Astrocyte (in vitro differentiated cells and primary cell): ENCODE data around the gene FGD5. TPM values are rescaled to one million over a fixed set of nuclear protein-coding genes. Genes with fewer than 3 reads are reported as not detected.

Source experiments
- DNase-seq: peaks from one replicate; pipeline ENCODE4 v3.0.0-alpha.2; 2010; ENCODE audit warnings: low read depth
- FAIRE-seq: peaks from 2 replicates; lab custom pipeline; 2011; peaks lifted over from hg19 to GRCh38; lab: Jason Lieb, UNC
- H2AFZ ChIP-seq: 2 replicates; pipeline ENCODE4 v1.6.0; 2012; ENCODE audit warnings: low read depth, low read length, inconsistent platforms
- H3K27ac ChIP-seq: 2 replicates; pipeline ENCODE4 v1.5.1; 2011; ENCODE audit warnings: low read depth, low read length, inconsistent platforms
- H3K27me3 ChIP-seq: 2 replicates; pipeline ENCODE4 v1.6.0; 2011; ENCODE audit warnings: low read length, inconsistent platforms; ENCODE audit not compliant: insufficient read depth
- H3K36me3 ChIP-seq: 2 replicates; pipeline ENCODE4 v1.5.1; 2011; ENCODE audit warnings: low read length, inconsistent platforms; ENCODE audit not compliant: insufficient read depth
- H3K4me1 ChIP-seq: 2 replicates; pipeline ENCODE4 v1.5.1; 2011; ENCODE audit warnings: low read length, inconsistent platforms; ENCODE audit not compliant: insufficient read depth
- H3K4me2 ChIP-seq: 2 replicates; pipeline ENCODE4 v1.6.0; 2012; ENCODE audit warnings: low read length, inconsistent platforms
- H3K4me3 ChIP-seq: 2 replicates; pipeline ENCODE4 v1.5.1; 2011; ENCODE audit warnings: low read depth, mild to moderate bottlenecking, low read length, inconsistent platforms; ENCODE audit not compliant: insufficient read depth
- H3K79me2 ChIP-seq: 2 replicates; pipeline ENCODE4 v1.6.0; 2012; ENCODE audit warnings: mild to moderate bottlenecking, low read length, inconsistent platforms; ENCODE audit not compliant: insufficient read depth
- H3K9ac ChIP-seq: 2 replicates; pipeline ENCODE4 v1.6.0; 2012; ENCODE audit warnings: mild to moderate bottlenecking, low read length, inconsistent platforms
- H3K9me3 ChIP-seq: 2 replicates; pipeline ENCODE4 v1.5.1; 2012; ENCODE audit warnings: low read depth, mild to moderate bottlenecking, low read length, inconsistent platforms; ENCODE audit not compliant: insufficient read depth
- H4K20me1 ChIP-seq: 2 replicates; pipeline ENCODE4 v1.6.0; 2012; ENCODE audit warnings: low read length, inconsistent platforms; ENCODE audit not compliant: insufficient read depth
- H3K27ac Mint-ChIP-seq: one replicate; pipeline ENCODE4 v1.8.0; 2021; ENCODE audit warnings: mild to moderate bottlenecking, mixed read lengths; ENCODE audit not compliant: unreplicated experiment
- H3K27me3 Mint-ChIP-seq: one replicate; pipeline ENCODE4 v1.8.0; 2021; ENCODE audit warnings: low read depth, mixed read lengths; ENCODE audit not compliant: unreplicated experiment
- H3K36me3 Mint-ChIP-seq: one replicate; pipeline ENCODE4 v1.8.0; 2021; ENCODE audit warnings: low read depth, mixed read lengths; ENCODE audit not compliant: unreplicated experiment
- H3K4me1 Mint-ChIP-seq: one replicate; pipeline ENCODE4 v1.8.0; 2021; ENCODE audit warnings: low read depth, mixed read lengths; ENCODE audit not compliant: unreplicated experiment
- H3K4me3 Mint-ChIP-seq: one replicate; pipeline ENCODE4 v1.8.0; 2021; ENCODE audit warnings: mild to moderate bottlenecking, moderate library complexity, mixed read lengths; ENCODE audit not compliant: unreplicated experiment
- H3K9me3 Mint-ChIP-seq: one replicate; pipeline ENCODE4 v1.8.0; 2021; ENCODE audit warnings: mild to moderate bottlenecking, mixed read lengths; ENCODE audit not compliant: unreplicated experiment
- EZH2 ChIP-seq: IDR thresholded peaks from 2 replicates; pipeline ENCODE4 v1.6.1; 2012; ENCODE audit warnings: mild to moderate bottlenecking, low read length, inconsistent platforms; ENCODE audit not compliant: insufficient read depth
- total RNA-seq: library from RNA; stranded (reverse); gene quantifications from 2 replicates; pipeline ENCODE4 v1.2.1, GENCODE V29; 2021
- TF ChIP-seq, protein P1 (sequence below): IDR thresholded peaks from 2 replicates; pipeline ENCODE4 v1.5.1; 2011; ENCODE audit warnings: low read depth, mild to moderate bottlenecking, inconsistent platforms, low read length, moderate library complexity; ENCODE audit not compliant: insufficient read depth

Gene FGD5
- total RNA-seq, 1 donor from 2014 or later: 2.0 TPM

DNA sequence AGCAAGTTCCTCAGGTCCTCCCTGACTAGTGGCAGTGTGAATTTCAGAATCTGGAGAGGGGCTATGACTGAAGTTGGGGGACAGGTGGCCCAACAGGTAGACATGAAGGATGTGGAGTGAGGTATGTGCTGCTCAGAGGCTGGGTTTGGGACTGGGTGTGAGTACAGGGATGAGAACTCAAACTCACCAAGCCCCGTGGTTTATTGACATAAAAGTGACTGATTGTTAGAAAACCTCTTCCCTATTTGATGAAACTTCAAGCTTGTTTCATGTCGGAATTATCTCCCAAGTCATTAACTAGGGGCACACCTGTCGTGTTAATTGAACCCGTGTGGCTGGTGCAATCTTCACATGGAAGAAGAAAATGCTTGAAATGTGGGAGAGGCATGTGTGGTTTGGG, 27.1 kb downstream of the FGD5 start:
- TF ChIP-seq, protein P1, sequence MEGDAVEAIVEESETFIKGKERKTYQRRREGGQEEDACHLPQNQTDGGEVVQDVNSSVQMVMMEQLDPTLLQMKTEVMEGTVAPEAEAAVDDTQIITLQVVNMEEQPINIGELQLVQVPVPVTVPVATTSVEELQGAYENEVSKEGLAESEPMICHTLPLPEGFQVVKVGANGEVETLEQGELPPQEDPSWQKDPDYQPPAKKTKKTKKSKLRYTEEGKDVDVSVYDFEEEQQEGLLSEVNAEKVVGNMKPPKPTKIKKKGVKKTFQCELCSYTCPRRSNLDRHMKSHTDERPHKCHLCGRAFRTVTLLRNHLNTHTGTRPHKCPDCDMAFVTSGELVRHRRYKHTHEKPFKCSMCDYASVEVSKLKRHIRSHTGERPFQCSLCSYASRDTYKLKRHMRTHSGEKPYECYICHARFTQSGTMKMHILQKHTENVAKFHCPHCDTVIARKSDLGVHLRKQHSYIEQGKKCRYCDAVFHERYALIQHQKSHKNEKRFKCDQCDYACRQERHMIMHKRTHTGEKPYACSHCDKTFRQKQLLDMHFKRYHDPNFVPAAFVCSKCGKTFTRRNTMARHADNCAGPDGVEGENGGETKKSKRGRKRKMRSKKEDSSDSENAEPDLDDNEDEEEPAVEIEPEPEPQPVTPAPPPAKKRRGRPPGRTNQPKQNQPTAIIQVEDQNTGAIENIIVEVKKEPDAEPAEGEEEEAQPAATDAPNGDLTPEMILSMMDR: no peak
- no peak for TF ChIP-seq EZH2
- no peak overlapping the region for H3K27ac Mint-ChIP-seq
- H3K4me2 ChIP-seq: no peak overlapping the region

DNA sequence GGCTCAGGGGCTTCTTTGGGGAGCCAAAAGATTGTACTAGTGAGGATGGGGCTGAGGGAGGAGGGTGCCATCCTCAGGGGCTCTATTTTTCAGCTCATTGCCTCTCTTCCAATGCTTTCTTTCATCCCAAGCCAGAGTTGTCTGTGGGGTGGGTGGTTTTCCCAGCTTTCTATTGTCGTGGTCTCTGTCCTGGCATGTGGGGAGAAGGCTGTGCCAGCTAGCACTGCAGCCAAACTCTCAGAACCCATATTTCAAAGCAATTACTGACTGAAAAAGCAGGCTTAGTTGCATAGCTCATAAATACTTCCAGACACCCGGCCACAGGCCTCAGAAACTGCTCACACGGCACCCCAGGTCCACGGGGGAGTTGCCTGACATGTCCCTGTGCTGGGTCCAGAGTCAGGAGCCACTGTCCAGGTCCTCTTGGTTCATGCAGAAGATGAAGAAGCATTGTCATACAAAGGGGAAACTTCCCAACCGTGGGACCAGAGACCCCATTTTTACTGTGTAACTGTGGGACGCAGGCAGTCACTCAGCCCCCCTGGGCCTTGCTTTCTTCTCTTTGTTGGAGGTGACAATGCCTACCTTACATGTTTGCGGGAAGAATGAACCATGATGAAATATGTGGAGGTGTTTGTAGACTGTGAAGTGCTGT, 27.6 kb downstream of the FGD5 start:
- no peak overlapping the region for H3K9ac ChIP-seq
- Mint-ChIP-seq H3K9me3 (peaks cover 2% of the 10 kb centered on the region), H3K27ac (no peak overlapping the region), H3K4me3 (no peak overlapping the region), H3K36me3 (no peaks in the 10 kb centered on the region), H3K27me3 (peaks cover 57% of the 10 kb centered on the region), H3K4me1 (peaks cover 4% of the 10 kb centered on the region)
- no peaks in the 10 kb centered on the region for H4K20me1 ChIP-seq
- no peak overlapping the region for H2AFZ ChIP-seq
- peaks cover 33% of the 10 kb centered on the region for H3K27me3 ChIP-seq
- DNase-seq: no peak
- H3K4me1 ChIP-seq: no peaks in the 10 kb centered on the region
- no peaks in the 10 kb centered on the region for H3K79me2 ChIP-seq
- no peaks in the 10 kb centered on the region for H3K36me3 ChIP-seq
- FAIRE-seq: no peak
- H3K4me2 ChIP-seq: no peak overlapping the region
- TF ChIP-seq, protein P1: no peak
- TF ChIP-seq EZH2: no peak
- no peaks in the 10 kb centered on the region for H3K9me3 ChIP-seq
- no peak overlapping the region for H3K27ac ChIP-seq
- no peak overlapping the region for H3K4me3 ChIP-seq

More for the DNA sequence above, 27.1 kb downstream of the FGD5 start:
- Histone ChIP-seq H3K9ac (no peak overlapping the region), H3K27ac (no peak overlapping the region), H3K27me3 (peaks cover 33% of the 10 kb centered on the region), H2AFZ (no peak overlapping the region), H3K4me3 (no peak overlapping the region), H3K4me1 (no peaks in the 10 kb centered on the region), H3K36me3 (no peaks in the 10 kb centered on the region), H3K9me3 (no peaks in the 10 kb centered on the region), H3K79me2 (no peaks in the 10 kb centered on the region), H4K20me1 (no peaks in the 10 kb centered on the region)
- no peaks in the 10 kb centered on the region for H3K36me3 Mint-ChIP-seq
- FAIRE-seq: no peak
- no peak for DNase-seq
- H3K27me3 Mint-ChIP-seq: peaks cover 62% of the 10 kb centered on the region
- H3K4me1 Mint-ChIP-seq: peaks cover 4% of the 10 kb centered on the region
- H3K9me3 Mint-ChIP-seq: peaks cover 2% of the 10 kb centered on the region
- no peak overlapping the region for H3K4me3 Mint-ChIP-seq
